ENCODE results near the gene ATP6V1E1. TPM values are rescaled to one million over a fixed set of nuclear protein-coding genes. Genes with fewer than 3 reads are reported as not detected.

ATP6V1E1 gene
- total and polyA plus RNA-seq, 2 of the 13 experiments (the other 11 are each of a cell fraction or from before 2014, with no cell fraction given) = 69.3 to 90.9 TPM

DNA sequence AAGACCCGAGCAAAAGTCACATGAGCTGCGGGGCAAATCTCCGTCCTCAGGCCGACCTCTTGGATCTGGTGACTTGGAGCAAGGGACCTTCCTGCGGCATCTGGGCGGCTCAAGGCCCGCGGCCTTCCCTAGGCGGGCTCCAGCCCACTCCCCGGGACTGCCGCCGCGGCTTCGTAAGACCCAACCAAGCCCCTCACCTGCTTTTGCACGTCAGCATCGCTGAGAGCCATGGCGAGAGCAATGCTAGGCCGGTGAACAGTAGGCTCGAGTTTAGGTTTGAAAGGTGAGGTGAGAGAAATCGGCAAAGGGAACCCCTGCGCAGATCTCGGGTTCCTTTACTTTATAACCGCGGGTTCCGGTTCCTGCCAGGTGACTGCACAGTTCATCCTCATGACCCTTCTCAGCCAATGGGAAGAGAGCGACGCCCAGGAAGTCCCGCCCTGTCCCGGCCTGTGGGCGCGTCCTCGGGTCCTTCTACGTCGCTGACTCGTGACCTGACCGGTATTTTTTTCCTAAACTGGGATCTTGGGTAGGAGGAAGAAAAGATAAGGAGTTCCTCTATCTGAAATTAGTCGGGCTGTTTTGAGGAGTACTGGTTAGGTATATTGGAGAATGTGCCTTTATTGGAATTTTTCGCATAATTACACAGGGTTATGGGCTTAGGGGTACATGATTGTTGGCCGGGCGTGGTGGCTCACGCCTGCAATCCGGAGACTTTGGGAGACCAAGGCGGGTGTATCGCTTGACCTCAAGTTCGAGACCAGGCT is at the start of gene ATP6V1E1 (continued):
- peak; percentile 90 for TF ChIP-seq ZNF407 (CRISPR knock-in tag; IDR thresholded peaks at IDR 0.05; ENCODE audit: not compliant biosample characterization)
- TF ChIP-seq ATM (IDR thresholded peaks at IDR 0.05; ENCODE audit: borderline replicate concordance) = no peak
- peak; percentile 86; the same call in 1 of the 2 replicates for TF ChIP-seq ELF4 (CRISPR knock-in tag; IDR thresholded peaks at IDR 0.05; ENCODE audit: borderline replicate concordance)
- peak; percentile 23; the same call in 1 of the 2 replicates for TF ChIP-seq ZNF546 (CRISPR knock-in tag; conservative IDR thresholded peaks at IDR 0.05)
- no peak for TF ChIP-seq FOXA3 (CRISPR knock-in tag; IDR thresholded peaks at IDR 0.05)
- TF ChIP-seq THAP8 (CRISPR knock-in tag; IDR thresholded peaks at IDR 0.05; ENCODE audit: borderline replicate concordance) = no peak
- TF ChIP-seq ELK4 (CRISPR knock-in tag; IDR thresholded peaks at IDR 0.05; ENCODE audit: borderline replicate concordance) = no peak
- peak; percentile 51 for TF ChIP-seq HNF1B (CRISPR knock-in tag; IDR thresholded peaks at IDR 0.05)
- TF ChIP-seq KMT2B (CRISPR knock-in tag; IDR thresholded peaks at IDR 0.05) = peak; percentile 53; the same call in 1 of the 2 replicates
- TF ChIP-seq YEATS4 (CRISPR knock-in tag; IDR thresholded peaks at IDR 0.05; ENCODE audit: borderline replicate concordance) = peak; percentile 68
- TF ChIP-seq ZMYM4 (CRISPR knock-in tag; IDR thresholded peaks at IDR 0.05) = peak; percentile 26; the same call in 1 of the 2 replicates
- TF ChIP-seq KLF12 (CRISPR knock-in tag; IDR thresholded peaks at IDR 0.05; ENCODE audit: borderline replicate concordance) = peak; percentile 54; the same call in 1 of the 2 replicates
- TF ChIP-seq ZNF569 (CRISPR knock-in tag; IDR thresholded peaks at IDR 0.05; ENCODE audit: borderline replicate concordance) = 0 out of 2 replicates have a peak, but pooled peaks have one; percentile 18
- TF ChIP-seq SPEN (CRISPR knock-in tag; IDR thresholded peaks at IDR 0.05; ENCODE audit: low read depth) = peak; percentile 84; the same call in 1 of the 2 replicates
- peak; percentile 93 for TF ChIP-seq GATAD1 (CRISPR knock-in tag; IDR thresholded peaks at IDR 0.05)

Data from HepG2 (cell line).